GM12891 (cell line): ENCODE results near the gene BICD2.

ENCODE experiments used
- PAX5 ChIP-seq: IDR thresholded peaks from 2 replicates; pipeline ENCODE4 v1.6.1; 2011; ENCODE audit warnings: low read length, moderate library complexity, mild to moderate bottlenecking; ENCODE audit not compliant: insufficient read depth, severe bottlenecking
- POLR2A ChIP-seq: IDR thresholded peaks from 2 replicates; pipeline ENCODE4 v1.6.1; 2011; ENCODE audit warnings: low read depth, low read length, control low read depth
- POLR2AphosphoS5 ChIP-seq: IDR thresholded peaks from 2 replicates; pipeline ENCODE4 v1.6.1; 2011; ENCODE audit warnings: low read depth, low read length, control low read depth
- POU2F2 ChIP-seq: IDR thresholded peaks from 2 replicates; pipeline ENCODE4 v1.6.1; 2011; ENCODE audit warnings: low read depth, mild to moderate bottlenecking, control low read depth, low read length, moderate library complexity
- SPI1 ChIP-seq: IDR thresholded peaks from 2 replicates; pipeline ENCODE4 v1.6.1; 2011; ENCODE audit warnings: low read depth, low read length, control low read depth
- TAF1 ChIP-seq: IDR thresholded peaks from 2 replicates; pipeline ENCODE4 v1.6.1; 2011; ENCODE audit warnings: low read depth, low read length, control low read depth

- TF ChIP-seq POLR2A (no peak), POLR2AphosphoS5 (no peak), TAF1 (no peak), POU2F2 (no peak), PAX5 (no peak), SPI1 (no peak)
Measured at GRCh38 chr9:92734931-92735635, 29.6 kb downstream of the BICD2 start.
